GDM1 (cell line): ENCODE measurements around the gene TPM1.

Source experiments
- DNase-seq: peaks from one replicate; lab custom pipeline; 2025; lab: John Stamatoyannopoulos, UW

The TPM1 gene

GRCh38 chr15:63016234-63016633 lies 26.3 kb upstream of the TPM1 start:
- DNase-seq = no peak

GRCh38 chr15:63018639-63019038 lies 23.9 kb upstream of the TPM1 start:
- no peak for DNase-seq

GRCh38 chr15:63019511-63020109 lies 22.9 kb upstream of the TPM1 start:
- DNase-seq = no peak

GRCh38 chr15:63020128-63020527 lies 22.4 kb upstream of the TPM1 start:
- DNase-seq = no peak

- no peak for DNase-seq
These were observed 21.7 kb upstream of the TPM1 start for GRCh38 chr15:63020759-63021430.

- DNase-seq = no peak
These were observed 20.4 kb upstream of the TPM1 start for GRCh38 chr15:63022181-63022580.

- DNase-seq = no peak
These were observed 19.9 kb upstream of the TPM1 start for GRCh38 chr15:63022663-63023062.

- DNase-seq = no peak
These were observed 19.1 kb upstream of the TPM1 start for GRCh38 chr15:63023351-63023945.

- DNase-seq = no peak
These were observed 17.1 kb upstream of the TPM1 start for GRCh38 chr15:63025460-63025859.

- no peak for DNase-seq
These were observed 14.9 kb upstream of the TPM1 start for GRCh38 chr15:63027646-63028045.

GRCh38 chr15:63028442-63029110 lies 14.0 kb upstream of the TPM1 start:
- no peak for DNase-seq

- DNase-seq = no peak
These were observed 12.9 kb upstream of the TPM1 start for GRCh38 chr15:63029676-63030075.

- DNase-seq = no peak
These were observed 12.4 kb upstream of the TPM1 start for GRCh38 chr15:63030101-63030551.

- DNase-seq = no peak
These were observed 8.0 kb upstream of the TPM1 start for GRCh38 chr15:63034578-63034977.

GRCh38 chr15:63035253-63035652 lies 7.3 kb upstream of the TPM1 start:
- no peak for DNase-seq

- no peak for DNase-seq
These were observed 6.6 kb upstream of the TPM1 start for GRCh38 chr15:63035977-63036376.

GRCh38 chr15:63037976-63038720 lies 4.4 kb upstream of the TPM1 start:
- DNase-seq = no peak

GRCh38 chr15:63038926-63039673 lies 3.4 kb upstream of the TPM1 start:
- DNase-seq = no peak

- DNase-seq = no peak
These were observed 2.7 kb upstream of the TPM1 start for GRCh38 chr15:63039811-63040210.

- DNase-seq = no peak
These were observed 2.0 kb upstream of the TPM1 start for GRCh38 chr15:63040509-63040908.

- no peak for DNase-seq
These were observed 1.6 kb upstream of the TPM1 start for GRCh38 chr15:63040954-63041353.
